PFSK-1 (cell line): ENCODE measurements around the gene SPATA6L.

ENCODE experiments used
- POLR2AphosphoS5 ChIP-seq: IDR thresholded peaks from 2 replicates; pipeline ENCODE4 v1.6.1; 2012; ENCODE audit warnings: low read depth, mild to moderate bottlenecking, control low read depth, low read length, moderate library complexity
- TAF1 ChIP-seq: IDR thresholded peaks from 2 replicates; pipeline ENCODE4 v1.6.1; 2012; ENCODE audit warnings: low read length, control low read depth, borderline replicate concordance; ENCODE audit not compliant: insufficient read depth

- TF ChIP-seq TAF1 = no peak
- no peak for TF ChIP-seq POLR2AphosphoS5
These were observed 44.3 kb downstream of the SPATA6L start for GRCh38 chr9:4622016-4622415.
